ENCODE data around the gene TUBA8.
"Not testable (repeated sequence)": the region's sequence is repeated elsewhere in the genome, so short reads cannot be mapped to it uniquely, and the experiment has no call there.

The TUBA8 gene

GRCh38 chr22:18110194-18110953 lies at the start of gene TUBA8:
TUBA8 (plus strand) TSS chr22:18110809; CDS start chr22:18110866, 57 bp downstream.
- no peak for FAIRE-seq

- no peak for FAIRE-seq
Measured at GRCh38 chr22:18062421-18062820, 48.2 kb upstream of the TUBA8 start.

GRCh38 chr22:18063306-18063705 lies 47.3 kb upstream of the TUBA8 start:
- no peak for FAIRE-seq

GRCh38 chr22:18063715-18064114 lies 46.9 kb upstream of the TUBA8 start:
- not testable (repeated sequence) for FAIRE-seq

GRCh38 chr22:18064636-18065035 lies 46.0 kb upstream of the TUBA8 start:
- FAIRE-seq: no peak

- FAIRE-seq: no peak
Measured at GRCh38 chr22:18065256-18065655, 45.4 kb upstream of the TUBA8 start.

- no peak for FAIRE-seq
Measured at GRCh38 chr22:18066181-18066859, 44.3 kb upstream of the TUBA8 start.

- no peak for FAIRE-seq
Measured at GRCh38 chr22:18067121-18067520, 43.5 kb upstream of the TUBA8 start.

- FAIRE-seq: no peak
Measured at GRCh38 chr22:18067548-18068341, 42.9 kb upstream of the TUBA8 start.

- no peak for FAIRE-seq
Measured at GRCh38 chr22:18068381-18068988, 42.1 kb upstream of the TUBA8 start.

GRCh38 chr22:18069041-18069440 lies 41.6 kb upstream of the TUBA8 start:
- FAIRE-seq: no peak

GRCh38 chr22:18070041-18070440 lies 40.6 kb upstream of the TUBA8 start:
- no peak for FAIRE-seq

GRCh38 chr22:18070556-18071306 lies 39.9 kb upstream of the TUBA8 start:
- no peak for FAIRE-seq

- not testable (repeated sequence) for FAIRE-seq
Measured at GRCh38 chr22:18071307-18071967, 39.2 kb upstream of the TUBA8 start.

- no peak for FAIRE-seq
Measured at GRCh38 chr22:18071968-18072310, 38.7 kb upstream of the TUBA8 start.

GRCh38 chr22:18073467-18073866 lies 37.1 kb upstream of the TUBA8 start:
- FAIRE-seq: no peak

GRCh38 chr22:18073927-18074326 lies 36.7 kb upstream of the TUBA8 start:
- not testable (repeated sequence) for FAIRE-seq

GRCh38 chr22:18075101-18075719 lies 35.4 kb upstream of the TUBA8 start:
- FAIRE-seq: no peak

- FAIRE-seq: peak; percentile 97
Measured at GRCh38 chr22:18075720-18076497, 34.7 kb upstream of the TUBA8 start.

GRCh38 chr22:18077087-18077638 lies 33.4 kb upstream of the TUBA8 start:
- FAIRE-seq: no peak
